B cell (primary cell): ENCODE results near the gene SASH1. TPM values are rescaled to one million over a fixed set of nuclear protein-coding genes. Genes with fewer than 3 reads are reported as not detected.

Source experiments
- ATAC-seq: fragments of 200-7000 bp; cut with Tn5 transposase; one replicate; pipeline ENCODE4 v1.10.0; 2021; ENCODE audit warnings: low read depth, mild to moderate bottlenecking, moderate number of reproducible peaks, moderate library complexity
- CTCF ChIA-PET: fragments of 350-600 bp; sonication (Branson Sonifier 250); formaldehyde crosslinking; loops from one replicate; lab custom pipeline; 2021; ENCODE audit warnings: antibody characterized with exemption, inconsistent platforms; lab: Charles Lee
- POLR2A ChIA-PET: fragments of 350-600 bp; sonication (Branson Sonifier 250); formaldehyde crosslinking; loops from one replicate; lab custom pipeline; 2021; ENCODE audit warnings: antibody characterized with exemption; lab: Charles Lee
- DNase-seq: peaks from one replicate; pipeline ENCODE4 v3.0.0; 2013
- H2AFZ ChIP-seq: 2 replicates; pipeline ENCODE4 v1.6.1; 2012; ENCODE audit warnings: mild to moderate bottlenecking, low read depth, low read length; ENCODE audit not compliant: insufficient read depth, poor library complexity, severe bottlenecking
- H3K27ac ChIP-seq, 2 donors: 1 replicate in 1 of 2; 2 replicates in 1 of 2; pipeline ENCODE4 v1.5.1; 2012 to 2013; ENCODE audit warnings: low read length in 2 of 2, mild to moderate bottlenecking in 2 of 2, moderate library complexity in 1 of 2
- H3K27me3 ChIP-seq, 4 experiments: fragments of 200-600 bp in 1 of 4; sonication (generic) in 1 of 4; replicated peaks in 1 of 4; 1 replicate in 2 of 4; 2 replicates in 2 of 4; pipeline versions ENCODE4 v1.6.1 to v1.7.0; 2013 to 2016; ENCODE audit warnings: low read length in 3 of 4, mild to moderate bottlenecking in 2 of 4, mixed read lengths in 1 of 4, moderate library complexity in 1 of 4; ENCODE audit not compliant: insufficient read depth in 4 of 4, control insufficient read depth in 3 of 4; ENCODE audit errors: control extremely low read depth in 1 of 4
- H3K36me3 ChIP-seq, 2 experiments: replicated peaks in 1 of 2; 1 replicate in 1 of 2; 2 replicates in 1 of 2; pipeline versions ENCODE4 v1.6.1 to v1.7.1; 2013; ENCODE audit warnings: low read length in 1 of 2; ENCODE audit not compliant: insufficient read depth in 2 of 2, control insufficient read depth in 1 of 2; ENCODE audit errors: control extremely low read depth in 1 of 2, extremely low read depth in 1 of 2
- H3K4me1 ChIP-seq, 2 donors: fragments of 200-600 bp in 1 of 2; sonication (generic) in 1 of 2; 1 replicate in 1 of 2; 2 replicates in 1 of 2; pipeline versions ENCODE4 v1.5.1 to v1.6.1; 2013 to 2017; ENCODE audit warnings: low read length in 2 of 2; ENCODE audit not compliant: control insufficient read depth in 2 of 2, insufficient read depth in 2 of 2
- H3K4me2 ChIP-seq: replicated peaks from 2 replicates; pipeline ENCODE3; 2012; ENCODE audit warnings: mild to moderate bottlenecking, low read depth, low read length; ENCODE audit not compliant: poor library complexity, severe bottlenecking
- H3K4me3 ChIP-seq, 5 experiments: fragments of 200-600 bp in 1 of 5; sonication (generic) in 1 of 5; 1 replicate in 3 of 5; 2 replicates in 2 of 5; pipeline versions ENCODE4 v1.5.1 to v1.7.0; 2011 to 2016; ENCODE audit warnings: low read length in 4 of 5, mild to moderate bottlenecking in 4 of 5, low read depth in 2 of 5, control low read depth in 1 of 5, moderate library complexity in 1 of 5; ENCODE audit not compliant: insufficient read depth in 1 of 5; ENCODE audit errors: control extremely low read depth in 1 of 5, extremely low read depth in 1 of 5
- H3K79me2 ChIP-seq: fragments of 200-600 bp; sonication (generic); one replicate; pipeline ENCODE4 v1.6.0; 2016; ENCODE audit warnings: low read length; ENCODE audit not compliant: control insufficient read depth, insufficient read depth
- H3K9ac ChIP-seq: fragments of 200-600 bp; sonication (generic); 2 replicates; pipeline ENCODE4 v1.6.1; 2017; ENCODE audit warnings: mild to moderate bottlenecking, low read length, moderate library complexity
- H3K9me3 ChIP-seq, 3 donors: one replicate each; pipeline versions ENCODE4 v1.6.1 to v1.7.1; 2013; ENCODE audit warnings: low read length in 2 of 3; ENCODE audit not compliant: control insufficient read depth in 2 of 3, insufficient read depth in 1 of 3; ENCODE audit errors: control extremely low read depth in 1 of 3
- H4K20me1 ChIP-seq: 2 replicates; pipeline ENCODE4 v1.6.0; 2012; ENCODE audit warnings: mild to moderate bottlenecking, low read length; ENCODE audit not compliant: insufficient read depth, control insufficient read depth, poor library complexity, severe bottlenecking
- H3K27ac Mint-ChIP-seq: one replicate; pipeline ENCODE4 v1.8.0; 2021; ENCODE audit warnings: mixed read lengths
- H3K27me3 Mint-ChIP-seq: one replicate; pipeline ENCODE4 v1.8.0; 2021; ENCODE audit warnings: mixed read lengths
- H3K4me1 Mint-ChIP-seq: one replicate; pipeline ENCODE4 v1.8.0; 2021; ENCODE audit warnings: mixed read lengths
- H3K4me3 Mint-ChIP-seq: one replicate; pipeline ENCODE4 v1.8.0; 2021; ENCODE audit warnings: mixed read lengths
- H3K9me3 Mint-ChIP-seq: one replicate; pipeline ENCODE4 v1.8.0; 2022; ENCODE audit warnings: mixed read lengths; ENCODE audit not compliant: insufficient read depth
- EZH2 ChIP-seq: IDR thresholded peaks from 2 replicates; pipeline ENCODE4 v1.6.1; 2012; ENCODE audit warnings: borderline replicate concordance, low read depth, mild to moderate bottlenecking, moderate library complexity, low read length; ENCODE audit not compliant: insufficient read depth, poor library complexity, severe bottlenecking
- WGBS: methylation state at CpG from one replicate; pipeline ENCODE4 v1.1.5; 2013; ENCODE audit warnings: missing lambda C conversion rate; ENCODE audit not compliant: insufficient coverage; 5-methylcytosine and 5-hydroxymethylcytosine counted together
- intact Hi-C: fragments of 100-400 bp; cut with micrococcal nuclease; formaldehyde crosslinking; loops from one replicate; pipeline ENCODE4 v1.10.0; 2022
- polyA plus RNA-seq: library from polyadenylated mRNA; depleted of rRNA; stranded (reverse); fragments of >200 nt; gene quantifications from 2 replicates; pipeline ENCODE4 v1.2.3, GENCODE V29; 2012
- total RNA-seq, 2 donors: library from RNA; stranded (reverse); fragments of 120-200 nt in 1 of 2; gene quantifications; 1 replicate in 1 of 2; 2 replicates in 1 of 2; pipeline versions ENCODE4 v1.2.3 to v1.2.4, GENCODE V29; 2013 to 2022
- TF ChIP-seq, protein P1 (sequence below): fragments of 200-600 bp; IDR thresholded peaks from one replicate; pipeline ENCODE4 v1.8.0; 2022; ENCODE audit warnings: antibody characterized with exemption, mild to moderate bottlenecking

Gene SASH1
- total and polyA plus RNA-seq, 2 donors (not counting 1 experiment from before 2014, with no cell fraction given): 0.01 to 0.07 TPM

GRCh38 chr6:148396411-148396810 is 53.8 kb downstream of the SASH1 start:
- CTCF ChIA-PET: no interaction called here
- no peak overlapping the region for H3K9ac ChIP-seq
- H3K4me3 ChIP-seq: no peak overlapping the region
- H3K27ac Mint-ChIP-seq: no peak overlapping the region
- H3K4me1 ChIP-seq: no peaks in the 10 kb centered on the region
- intact Hi-C loops: no loop called here
- no peaks in the 10 kb centered on the region for H3K9me3 ChIP-seq
- no peaks in the 10 kb centered on the region for H3K36me3 ChIP-seq
- H3K4me3 Mint-ChIP-seq: no peak overlapping the region
- no peak overlapping the region for H3K27ac ChIP-seq
- ATAC-seq (no peak), DNase-seq (no peak)
- no peaks in the 10 kb centered on the region for H3K4me1 Mint-ChIP-seq
- no CpG with 5 or more reads among the region's 2 CpGs for WGBS
- H3K79me2 ChIP-seq: no peaks in the 10 kb centered on the region
- no peaks in the 10 kb centered on the region for H3K9me3 Mint-ChIP-seq
- H3K4me2 ChIP-seq: no peak overlapping the region
- no peaks in the 10 kb centered on the region for H3K27me3 ChIP-seq
- POLR2A ChIA-PET: no interaction called here
- TF ChIP-seq, protein P1, sequence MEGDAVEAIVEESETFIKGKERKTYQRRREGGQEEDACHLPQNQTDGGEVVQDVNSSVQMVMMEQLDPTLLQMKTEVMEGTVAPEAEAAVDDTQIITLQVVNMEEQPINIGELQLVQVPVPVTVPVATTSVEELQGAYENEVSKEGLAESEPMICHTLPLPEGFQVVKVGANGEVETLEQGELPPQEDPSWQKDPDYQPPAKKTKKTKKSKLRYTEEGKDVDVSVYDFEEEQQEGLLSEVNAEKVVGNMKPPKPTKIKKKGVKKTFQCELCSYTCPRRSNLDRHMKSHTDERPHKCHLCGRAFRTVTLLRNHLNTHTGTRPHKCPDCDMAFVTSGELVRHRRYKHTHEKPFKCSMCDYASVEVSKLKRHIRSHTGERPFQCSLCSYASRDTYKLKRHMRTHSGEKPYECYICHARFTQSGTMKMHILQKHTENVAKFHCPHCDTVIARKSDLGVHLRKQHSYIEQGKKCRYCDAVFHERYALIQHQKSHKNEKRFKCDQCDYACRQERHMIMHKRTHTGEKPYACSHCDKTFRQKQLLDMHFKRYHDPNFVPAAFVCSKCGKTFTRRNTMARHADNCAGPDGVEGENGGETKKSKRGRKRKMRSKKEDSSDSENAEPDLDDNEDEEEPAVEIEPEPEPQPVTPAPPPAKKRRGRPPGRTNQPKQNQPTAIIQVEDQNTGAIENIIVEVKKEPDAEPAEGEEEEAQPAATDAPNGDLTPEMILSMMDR: no peak
- TF ChIP-seq EZH2: no peak
- peaks cover 19% of the 10 kb centered on the region for H3K27me3 Mint-ChIP-seq
- no peaks in the 10 kb centered on the region for H4K20me1 ChIP-seq
- no peak overlapping the region for H2AFZ ChIP-seq

DNA sequence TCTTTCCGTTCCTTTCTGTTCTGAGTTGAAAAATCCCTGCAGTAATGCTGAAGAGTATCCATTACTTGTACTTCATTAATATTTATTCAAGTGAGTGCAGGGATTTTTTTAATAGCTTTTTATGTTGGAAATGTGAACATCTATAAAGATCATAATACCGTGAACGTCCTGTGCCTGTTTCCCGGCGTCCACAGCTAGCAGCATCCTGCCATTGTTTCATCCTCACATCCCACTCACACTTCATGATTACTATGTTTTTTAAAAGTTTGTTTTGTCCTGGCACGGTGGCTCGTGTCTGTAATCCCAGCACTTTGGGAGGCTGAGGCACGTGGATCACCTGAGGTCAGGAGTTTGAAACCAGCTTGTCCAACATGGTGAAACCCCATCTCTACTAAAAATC is 54.3 kb downstream of the SASH1 start:
- H3K27me3 ChIP-seq: no peaks in the 10 kb centered on the region
- H3K4me1 ChIP-seq: no peaks in the 10 kb centered on the region
- no peaks in the 10 kb centered on the region for H3K36me3 ChIP-seq
- H3K79me2 ChIP-seq: no peaks in the 10 kb centered on the region
- no peak overlapping the region for H3K27ac ChIP-seq
- no peak overlapping the region for H3K4me2 ChIP-seq
- Mint-ChIP-seq H3K27me3 (peaks cover 20% of the 10 kb centered on the region), H3K9me3 (no peaks in the 10 kb centered on the region), H3K4me3 (no peak overlapping the region), H3K4me1 (no peaks in the 10 kb centered on the region), H3K27ac (no peak overlapping the region)
- 92% methylated on average over 3 of the region's 8 CpGs for WGBS
- ATAC-seq (no peak), DNase-seq (no peak)
- H4K20me1 ChIP-seq: no peaks in the 10 kb centered on the region
- POLR2A ChIA-PET: no interaction called here
- intact Hi-C loops: no loop called here
- no peak overlapping the region for H3K9ac ChIP-seq
- TF ChIP-seq, protein P1: no peak
- TF ChIP-seq EZH2: no peak
- CTCF ChIA-PET: no interaction called here
- no peak overlapping the region for H3K4me3 ChIP-seq
- no peaks in the 10 kb centered on the region for H3K9me3 ChIP-seq
- H2AFZ ChIP-seq: no peak overlapping the region
